Activated CD8-positive, alpha-beta memory T cell treated with anti-CD3 and anti-CD28 coated beads, Interleukin-2, amount 50 U/mL, for 24 hours (primary cell): Measurements from ENCODE around the gene HBA2.
"Not testable (repeated sequence)": the region's sequence is repeated elsewhere in the genome, so short reads cannot be mapped to it uniquely, and the experiment has no call there.

Experiments used
- DNase-seq: peaks from one replicate; pipeline ENCODE4 v3.0.0-alpha.2; 2020; ENCODE audit errors: extremely low read depth

Gene HBA2

GRCh38 chr16:155031-155398, 17.7 kb upstream of the HBA2 start:
- no peak for DNase-seq

- DNase-seq = no peak
Measured at GRCh38 chr16:159136-159849, 13.4 kb upstream of the HBA2 start.

- DNase-seq = not testable (repeated sequence)
Measured at GRCh38 chr16:160242-160641, 12.4 kb upstream of the HBA2 start.

- DNase-seq = no peak
Measured at GRCh38 chr16:160691-161190, 11.9 kb upstream of the HBA2 start.

- no peak for DNase-seq
Measured at GRCh38 chr16:162271-162991, 10.2 kb upstream of the HBA2 start.

GRCh38 chr16:163139-163538, 9.5 kb upstream of the HBA2 start:
- DNase-seq = not testable (repeated sequence)

- not testable (repeated sequence) for DNase-seq
Measured at GRCh38 chr16:163696-164095, 9.0 kb upstream of the HBA2 start.

- DNase-seq = not testable (repeated sequence)
Measured at GRCh38 chr16:164134-164823, 8.4 kb upstream of the HBA2 start.

- DNase-seq = no peak
Measured at GRCh38 chr16:164827-165538, 7.7 kb upstream of the HBA2 start.

GRCh38 chr16:165539-166374, 6.9 kb upstream of the HBA2 start, which contains the start of gene HBM:
HBM (plus strand) TSS chr16:165978; CDS start chr16:165998, 20 bp downstream.
- DNase-seq = no peak

- DNase-seq = no peak
Measured at GRCh38 chr16:166375-167121, 6.1 kb upstream of the HBA2 start.

- no peak for DNase-seq
Measured at GRCh38 chr16:167122-167690, 5.5 kb upstream of the HBA2 start.

- DNase-seq = no peak
Measured at GRCh38 chr16:168424-168823, 4.3 kb upstream of the HBA2 start.

- DNase-seq = no peak
Measured at GRCh38 chr16:169014-169413, 3.7 kb upstream of the HBA2 start.

GRCh38 chr16:170088-170507, 2.6 kb upstream of the HBA2 start:
- DNase-seq = not testable (repeated sequence)

GRCh38 chr16:170788-171187, 1.9 kb upstream of the HBA2 start:
- no peak for DNase-seq

GRCh38 chr16:173211-173854, 657 bp downstream of the HBA2 start:
- DNase-seq = not testable (repeated sequence)

- DNase-seq = not testable (repeated sequence)
Measured at GRCh38 chr16:173928-174769, 1.5 kb downstream of the HBA2 start.
